Neural cell (in vitro differentiated cells): ENCODE results near the gene REC114. TPM values are rescaled to one million over a fixed set of nuclear protein-coding genes. Genes with fewer than 3 reads are reported as not detected.

ENCODE experiments used
- H2AFZ ChIP-seq: fragments of 200-600, 300-800 bp; sonication (generic), shearing (Covaris generic); 2 replicates; pipeline ENCODE4 v1.6.0; 2014; ENCODE audit warnings: low read depth, mild to moderate bottlenecking, antibody characterized with exemption, low read length, moderate library complexity
- H3F3A ChIP-seq: fragments of 200-600 bp; shearing (Covaris generic); 2 replicates; pipeline ENCODE4 v1.6.1; 2016; ENCODE audit warnings: mild to moderate bottlenecking, moderate library complexity, mixed read lengths, antibody characterized with exemption, low read length; ENCODE audit not compliant: insufficient read depth, poor library complexity, severe bottlenecking
- H3K27ac ChIP-seq: fragments of 200-600, 300-800 bp; sonication (generic), shearing (Covaris generic); 2 replicates; pipeline ENCODE4 v1.5.1; 2014; ENCODE audit warnings: mild to moderate bottlenecking, low read length, moderate library complexity
- H3K27me3 ChIP-seq: fragments of 300-800, 200-600 bp; sonication (generic), shearing (Covaris generic); 2 replicates; pipeline ENCODE4 v1.6.0; 2014; ENCODE audit warnings: mild to moderate bottlenecking, low read depth, low read length, moderate library complexity; ENCODE audit not compliant: insufficient read depth
- H3K36me3 ChIP-seq: fragments of 300-800, 200-600 bp; sonication (generic), shearing (Covaris generic); 2 replicates; pipeline ENCODE4 v1.5.1; 2014; ENCODE audit warnings: mild to moderate bottlenecking, antibody characterized with exemption, low read length, moderate library complexity; ENCODE audit not compliant: insufficient read depth
- H3K4me2 ChIP-seq: fragments of 300-800, 200-600 bp; sonication (generic), shearing (Covaris generic); 2 replicates; pipeline ENCODE4 v1.6.0; 2014; ENCODE audit warnings: mild to moderate bottlenecking, low read length
- H3K4me3 ChIP-seq: fragments of 300-800, 200-600 bp; sonication (generic), shearing (Covaris generic); 2 replicates; pipeline ENCODE4 v1.5.1; 2014; ENCODE audit warnings: mild to moderate bottlenecking, low read length, moderate library complexity
- H3K79me2 ChIP-seq: fragments of 200-600 bp; shearing (Covaris generic); replicated peaks from 2 replicates; pipeline ENCODE4 v1.6.0; 2014; ENCODE audit warnings: mild to moderate bottlenecking, low read length, moderate library complexity; ENCODE audit not compliant: insufficient read depth
- H3K9ac ChIP-seq: fragments of 300-800, 200-600 bp; sonication (generic), shearing (Covaris generic); 2 replicates; pipeline ENCODE4 v1.6.1; 2016; ENCODE audit warnings: mild to moderate bottlenecking, low read length, mixed read lengths
- H3K9me2 ChIP-seq: fragments of 200-600 bp; shearing (Covaris generic); 2 replicates; pipeline ENCODE4 v1.6.1; 2016; ENCODE audit warnings: mild to moderate bottlenecking, low read length, mixed read lengths; ENCODE audit not compliant: insufficient read depth
- H3K9me3 ChIP-seq: fragments of 200-600, 300-800 bp; sonication (generic), shearing (Covaris generic); 2 replicates; pipeline ENCODE4 v1.6.1; 2016; ENCODE audit warnings: mild to moderate bottlenecking, mixed run types, low read length, moderate library complexity, mixed read lengths
- H4K20me1 ChIP-seq: fragments of 200-600 bp; shearing (Covaris generic); 2 replicates; pipeline ENCODE4 v1.6.1; 2016; ENCODE audit warnings: mild to moderate bottlenecking, mixed run types; ENCODE audit not compliant: insufficient read depth
- EP300 ChIP-seq: fragments of 450-650 bp; conservative IDR thresholded peaks from 2 replicates; pipeline ENCODE4 v1.6.1; 2014; ENCODE audit warnings: antibody characterized with exemption, mild to moderate bottlenecking, moderate library complexity; ENCODE audit not compliant: poor library complexity, severe bottlenecking
- EZH2 ChIP-seq: fragments of 200-600, 300-800 bp; shearing (Covaris generic), sonication (generic); IDR thresholded peaks from 2 replicates; pipeline ENCODE4 v1.6.1; 2014; ENCODE audit warnings: antibody characterized with exemption, low read length, borderline replicate concordance, mild to moderate bottlenecking; ENCODE audit not compliant: insufficient read depth, poor library complexity, severe bottlenecking
- MXI1 ChIP-seq: fragments of 450-650 bp; conservative IDR thresholded peaks from 2 replicates; pipeline ENCODE4 v1.6.1; 2014; ENCODE audit warnings: antibody characterized with exemption, mild to moderate bottlenecking; ENCODE audit not compliant: poor library complexity, severe bottlenecking
- POLR2AphosphoS5 ChIP-seq: IDR thresholded peaks from 2 replicates; pipeline ENCODE4 v1.6.1; 2012
- RAD21 ChIP-seq: fragments of 450-650 bp; conservative IDR thresholded peaks from 2 replicates; pipeline ENCODE4 v1.6.1; 2014; ENCODE audit warnings: antibody characterized with exemption, mild to moderate bottlenecking, moderate library complexity
- SMC3 ChIP-seq: fragments of 450-650 bp; conservative IDR thresholded peaks from 2 replicates; pipeline ENCODE4 v1.6.1; 2014; ENCODE audit warnings: antibody characterized with exemption, mild to moderate bottlenecking, moderate library complexity; ENCODE audit not compliant: poor library complexity
- TAF1 ChIP-seq: IDR thresholded peaks from 2 replicates; pipeline ENCODE4 v1.6.1; 2012; ENCODE audit warnings: low read depth
- polyA minus RNA-seq: library from RNA; depleted of rRNA, polyadenylated mRNA; stranded (reverse); fragments of >200 nt; gene quantifications from 2 replicates; pipeline ENCODE4 v1.2.3, GENCODE V29; 2014
- polyA plus RNA-seq: library from polyadenylated mRNA; depleted of rRNA; stranded (reverse); fragments of >200 nt; gene quantifications from 2 replicates; pipeline ENCODE4 v1.2.3, GENCODE V29; 2014
- TF ChIP-seq, protein P1 (sequence below): IDR thresholded peaks from 2 replicates; pipeline ENCODE4 v1.6.1; 2012; ENCODE audit warnings: borderline replicate concordance
- TF ChIP-seq, protein P2 (sequence below): fragments of 450-650 bp; IDR thresholded peaks from 2 replicates; pipeline ENCODE4 v1.5.1; 2014; ENCODE audit warnings: antibody characterized with exemption, mild to moderate bottlenecking, moderate library complexity; ENCODE audit not compliant: poor library complexity, severe bottlenecking

REC114 gene, protein sequence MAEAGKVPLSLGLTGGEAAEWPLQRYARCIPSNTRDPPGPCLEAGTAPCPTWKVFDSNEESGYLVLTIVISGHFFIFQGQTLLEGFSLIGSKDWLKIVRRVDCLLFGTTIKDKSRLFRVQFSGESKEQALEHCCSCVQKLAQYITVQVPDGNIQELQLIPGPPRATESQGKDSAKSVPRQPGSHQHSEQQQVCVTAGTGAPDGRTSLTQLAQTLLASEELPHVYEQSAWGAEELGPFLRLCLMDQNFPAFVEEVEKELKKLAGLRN
- not detected in 2 replicates for polyA plus RNA-seq
- not detected in 2 replicates for polyA minus RNA-seq

GRCh38 chr15:73442968-73443367, at the start of gene REC114:
REC114 (plus strand) TSS chr15:73443164; CDS start chr15:73443186, 22 bp downstream.
- Histone ChIP-seq H3K9me2 (no peaks in the 10 kb centered on the region), H3K36me3 (no peaks in the 10 kb centered on the region), H3K27me3 (no peaks in the 10 kb centered on the region), H4K20me1 (no peaks in the 10 kb centered on the region), H2AFZ (no peak within 1 kb of the TSS), H3K9me3 (no peaks in the 10 kb centered on the region), H3K9ac (no peak within 1 kb of the TSS), H3F3A (no peaks in the 10 kb centered on the region), H3K79me2 (no peaks in the 10 kb centered on the region), H3K4me2 (no peak within 1 kb of the TSS), H3K27ac (no peak within 1 kb of the TSS), H3K4me3 (no peak within 1 kb of the TSS)
- TF ChIP-seq TAF1 (no peak), EP300 (no peak), EZH2 (no peak), MXI1 (no peak), SMC3 (no peak), POLR2AphosphoS5 (no peak), RAD21 (no peak)
- TF ChIP-seq, protein P1, sequence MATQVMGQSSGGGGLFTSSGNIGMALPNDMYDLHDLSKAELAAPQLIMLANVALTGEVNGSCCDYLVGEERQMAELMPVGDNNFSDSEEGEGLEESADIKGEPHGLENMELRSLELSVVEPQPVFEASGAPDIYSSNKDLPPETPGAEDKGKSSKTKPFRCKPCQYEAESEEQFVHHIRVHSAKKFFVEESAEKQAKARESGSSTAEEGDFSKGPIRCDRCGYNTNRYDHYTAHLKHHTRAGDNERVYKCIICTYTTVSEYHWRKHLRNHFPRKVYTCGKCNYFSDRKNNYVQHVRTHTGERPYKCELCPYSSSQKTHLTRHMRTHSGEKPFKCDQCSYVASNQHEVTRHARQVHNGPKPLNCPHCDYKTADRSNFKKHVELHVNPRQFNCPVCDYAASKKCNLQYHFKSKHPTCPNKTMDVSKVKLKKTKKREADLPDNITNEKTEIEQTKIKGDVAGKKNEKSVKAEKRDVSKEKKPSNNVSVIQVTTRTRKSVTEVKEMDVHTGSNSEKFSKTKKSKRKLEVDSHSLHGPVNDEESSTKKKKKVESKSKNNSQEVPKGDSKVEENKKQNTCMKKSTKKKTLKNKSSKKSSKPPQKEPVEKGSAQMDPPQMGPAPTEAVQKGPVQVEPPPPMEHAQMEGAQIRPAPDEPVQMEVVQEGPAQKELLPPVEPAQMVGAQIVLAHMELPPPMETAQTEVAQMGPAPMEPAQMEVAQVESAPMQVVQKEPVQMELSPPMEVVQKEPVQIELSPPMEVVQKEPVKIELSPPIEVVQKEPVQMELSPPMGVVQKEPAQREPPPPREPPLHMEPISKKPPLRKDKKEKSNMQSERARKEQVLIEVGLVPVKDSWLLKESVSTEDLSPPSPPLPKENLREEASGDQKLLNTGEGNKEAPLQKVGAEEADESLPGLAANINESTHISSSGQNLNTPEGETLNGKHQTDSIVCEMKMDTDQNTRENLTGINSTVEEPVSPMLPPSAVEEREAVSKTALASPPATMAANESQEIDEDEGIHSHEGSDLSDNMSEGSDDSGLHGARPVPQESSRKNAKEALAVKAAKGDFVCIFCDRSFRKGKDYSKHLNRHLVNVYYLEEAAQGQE = no peak
- TF ChIP-seq, protein P2, sequence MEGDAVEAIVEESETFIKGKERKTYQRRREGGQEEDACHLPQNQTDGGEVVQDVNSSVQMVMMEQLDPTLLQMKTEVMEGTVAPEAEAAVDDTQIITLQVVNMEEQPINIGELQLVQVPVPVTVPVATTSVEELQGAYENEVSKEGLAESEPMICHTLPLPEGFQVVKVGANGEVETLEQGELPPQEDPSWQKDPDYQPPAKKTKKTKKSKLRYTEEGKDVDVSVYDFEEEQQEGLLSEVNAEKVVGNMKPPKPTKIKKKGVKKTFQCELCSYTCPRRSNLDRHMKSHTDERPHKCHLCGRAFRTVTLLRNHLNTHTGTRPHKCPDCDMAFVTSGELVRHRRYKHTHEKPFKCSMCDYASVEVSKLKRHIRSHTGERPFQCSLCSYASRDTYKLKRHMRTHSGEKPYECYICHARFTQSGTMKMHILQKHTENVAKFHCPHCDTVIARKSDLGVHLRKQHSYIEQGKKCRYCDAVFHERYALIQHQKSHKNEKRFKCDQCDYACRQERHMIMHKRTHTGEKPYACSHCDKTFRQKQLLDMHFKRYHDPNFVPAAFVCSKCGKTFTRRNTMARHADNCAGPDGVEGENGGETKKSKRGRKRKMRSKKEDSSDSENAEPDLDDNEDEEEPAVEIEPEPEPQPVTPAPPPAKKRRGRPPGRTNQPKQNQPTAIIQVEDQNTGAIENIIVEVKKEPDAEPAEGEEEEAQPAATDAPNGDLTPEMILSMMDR = no peak

GRCh38 chr15:73393336-73393735, 49.6 kb upstream of the REC114 start:
- TF ChIP-seq MXI1 (no peak), POLR2AphosphoS5 (no peak), EP300 (no peak), RAD21 (no peak), TAF1 (no peak), SMC3 (no peak), EZH2 (no peak)
- TF ChIP-seq, protein P1 = no peak
- TF ChIP-seq, protein P2 = no peak
- H3K27me3 ChIP-seq = no peaks in the 10 kb centered on the region
- no peak overlapping the region for H3K9ac ChIP-seq
- no peak overlapping the region for H3K4me3 ChIP-seq
- H3K79me2 ChIP-seq = no peaks in the 10 kb centered on the region
- H3K9me2 ChIP-seq = no peaks in the 10 kb centered on the region
- H3K9me3 ChIP-seq = no peaks in the 10 kb centered on the region
- no peaks in the 10 kb centered on the region for H3F3A ChIP-seq
- H3K27ac ChIP-seq = no peak overlapping the region
- H3K4me2 ChIP-seq = no peak overlapping the region
- no peaks in the 10 kb centered on the region for H4K20me1 ChIP-seq
- no peak overlapping the region for H2AFZ ChIP-seq
- H3K36me3 ChIP-seq = no peaks in the 10 kb centered on the region
